K562 treated with DMSO at 1 percent for 12 hours (cell line): ENCODE results near the gene SNX21. TPM values are rescaled to one million over a fixed set of nuclear protein-coding genes. Genes with fewer than 3 reads are reported as not detected.

Experiments used
- total RNA-seq: library from RNA; unstranded; fragments of 300-600 nt; gene quantifications from 2 replicates; pipeline ENCODE4 v1.2.3, GENCODE V29; 2022; ENCODE audit not compliant: insufficient read depth

Gene SNX21, protein sequence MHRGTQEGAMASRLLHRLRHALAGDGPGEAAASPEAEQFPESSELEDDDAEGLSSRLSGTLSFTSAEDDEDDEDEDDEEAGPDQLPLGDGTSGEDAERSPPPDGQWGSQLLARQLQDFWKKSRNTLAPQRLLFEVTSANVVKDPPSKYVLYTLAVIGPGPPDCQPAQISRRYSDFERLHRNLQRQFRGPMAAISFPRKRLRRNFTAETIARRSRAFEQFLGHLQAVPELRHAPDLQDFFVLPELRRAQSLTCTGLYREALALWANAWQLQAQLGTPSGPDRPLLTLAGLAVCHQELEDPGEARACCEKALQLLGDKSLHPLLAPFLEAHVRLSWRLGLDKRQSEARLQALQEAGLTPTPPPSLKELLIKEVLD
- total RNA-seq: 1.9 and 3.5 TPM in 2 replicates

DNA sequence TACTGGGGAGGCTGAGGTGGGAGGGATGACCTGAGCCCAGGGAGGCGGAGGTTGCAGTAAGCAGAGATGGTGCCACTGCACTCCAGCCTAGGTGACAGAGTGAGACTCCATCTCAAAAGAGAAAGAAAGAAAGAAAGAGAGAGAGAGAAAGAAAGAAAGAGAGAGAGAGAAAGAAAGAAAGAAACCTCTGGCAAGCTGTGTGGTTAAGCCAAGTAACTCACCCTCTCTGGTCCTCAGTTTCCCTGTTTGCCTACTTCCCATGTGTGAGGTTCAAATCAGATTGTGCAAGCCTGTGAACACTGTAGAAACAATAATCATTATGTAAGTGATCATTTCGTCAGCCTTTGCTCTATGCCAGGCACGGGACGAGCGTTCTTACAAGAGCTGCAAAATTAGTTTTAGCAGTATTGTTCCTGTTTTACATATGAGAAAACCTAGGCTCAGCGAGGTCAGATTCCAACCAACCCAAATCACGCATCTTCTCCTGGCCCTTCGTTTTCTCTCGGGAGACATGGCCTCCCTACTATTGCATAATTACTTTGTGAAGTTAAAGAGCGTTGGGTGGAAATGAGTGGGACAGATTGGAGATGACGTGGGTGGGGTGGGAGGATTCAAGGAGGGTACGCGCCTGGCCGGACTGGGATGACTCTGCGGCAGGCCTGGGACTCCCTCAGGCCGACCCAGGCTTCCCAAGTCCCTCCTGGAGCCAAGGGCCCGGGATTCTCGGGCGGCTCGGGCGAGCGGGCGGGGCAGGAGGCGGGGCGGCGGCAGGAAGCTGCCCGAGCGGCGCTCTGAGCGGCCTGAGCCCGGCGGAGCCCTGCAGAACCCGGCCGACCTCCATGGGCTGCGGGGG is at the start of gene SNX21:
TSS of gene SNX21 (plus strand) at position 770 of the 853 bp plus-strand sequence. CDS start 121 bp downstream, outside the sequence.

DNA sequence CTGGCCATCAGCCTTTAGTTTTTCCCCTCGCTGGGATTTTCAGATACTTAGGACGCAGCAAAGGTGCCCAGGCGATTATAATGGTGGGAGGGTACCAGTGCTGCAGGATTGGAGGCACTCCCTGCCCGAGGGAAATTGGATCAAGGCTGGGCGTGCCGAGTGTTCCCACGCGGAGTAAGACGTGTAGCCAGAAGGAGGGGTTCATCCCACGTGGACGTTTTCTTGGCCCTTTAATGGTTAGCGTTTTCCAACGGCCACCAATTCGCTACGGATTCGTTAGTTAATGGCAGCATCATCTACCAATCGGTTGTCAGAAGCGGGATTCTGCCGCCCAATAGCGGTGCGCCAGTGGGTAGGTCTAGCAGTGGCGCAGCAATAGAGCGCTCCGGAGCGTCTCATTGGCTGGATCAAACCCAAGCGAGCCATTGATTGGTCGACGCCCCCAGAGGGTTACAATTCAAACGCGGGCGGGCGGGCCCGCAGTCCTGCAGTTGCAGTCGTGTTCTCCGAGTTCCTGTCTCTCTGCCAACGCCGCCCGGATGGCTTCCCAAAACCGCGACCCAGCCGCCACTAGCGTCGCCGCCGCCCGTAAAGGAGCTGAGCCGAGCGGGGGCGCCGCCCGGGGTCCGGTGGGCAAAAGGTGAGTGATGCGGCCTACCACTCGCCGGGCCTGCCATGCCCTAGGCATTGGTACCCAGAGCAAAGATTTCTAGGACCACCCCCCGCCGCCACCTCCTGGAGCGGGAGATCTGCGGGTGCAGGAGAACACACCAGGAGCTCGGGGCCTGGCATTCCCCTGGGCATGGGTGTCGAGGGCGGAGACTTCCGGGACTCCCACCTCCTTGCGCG is 21.2 kb upstream of the SNX21 start, which contains the start of gene UBE2C:
TSS of gene UBE2C (plus strand) at position 488 of the 849 bp plus-strand sequence. CDS start at position 540, 52 bp downstream.

DNA sequence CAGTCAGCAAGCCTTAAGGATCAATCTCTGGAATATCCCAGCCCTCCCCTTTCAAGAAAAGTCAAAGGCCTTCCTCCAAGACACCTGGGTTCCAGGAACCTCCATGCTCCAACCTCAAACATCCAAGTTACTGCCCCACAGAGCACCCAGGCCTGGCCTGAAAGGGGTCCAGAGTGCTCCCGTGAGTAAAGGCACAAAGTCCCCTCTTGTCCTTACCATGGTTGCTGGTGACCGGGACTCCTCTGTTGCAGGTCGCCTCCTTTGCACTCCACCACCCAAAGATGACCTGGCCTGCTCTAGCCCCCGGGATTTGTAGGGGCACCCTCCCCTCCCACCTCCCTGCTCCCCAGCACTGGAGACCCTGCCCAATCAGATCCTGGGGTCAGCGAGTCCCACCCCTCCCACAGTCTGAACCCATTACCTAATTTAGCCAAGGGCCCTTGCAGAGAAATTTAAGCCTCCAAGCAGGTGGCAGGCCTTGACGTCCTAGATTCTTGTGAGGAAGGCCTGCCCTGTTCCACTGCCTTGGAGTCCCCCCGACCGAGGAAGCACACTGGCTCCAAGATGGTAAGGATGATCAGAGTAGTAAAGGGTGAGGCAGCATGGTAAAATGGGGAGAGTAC is 6.5 kb upstream of the SNX21 start, which contains the start of gene TNNC2:
TSS of gene TNNC2 (minus strand) at position 283 of the 623 bp plus-strand sequence. CDS start at position 219, 64 bp downstream.

DNA sequence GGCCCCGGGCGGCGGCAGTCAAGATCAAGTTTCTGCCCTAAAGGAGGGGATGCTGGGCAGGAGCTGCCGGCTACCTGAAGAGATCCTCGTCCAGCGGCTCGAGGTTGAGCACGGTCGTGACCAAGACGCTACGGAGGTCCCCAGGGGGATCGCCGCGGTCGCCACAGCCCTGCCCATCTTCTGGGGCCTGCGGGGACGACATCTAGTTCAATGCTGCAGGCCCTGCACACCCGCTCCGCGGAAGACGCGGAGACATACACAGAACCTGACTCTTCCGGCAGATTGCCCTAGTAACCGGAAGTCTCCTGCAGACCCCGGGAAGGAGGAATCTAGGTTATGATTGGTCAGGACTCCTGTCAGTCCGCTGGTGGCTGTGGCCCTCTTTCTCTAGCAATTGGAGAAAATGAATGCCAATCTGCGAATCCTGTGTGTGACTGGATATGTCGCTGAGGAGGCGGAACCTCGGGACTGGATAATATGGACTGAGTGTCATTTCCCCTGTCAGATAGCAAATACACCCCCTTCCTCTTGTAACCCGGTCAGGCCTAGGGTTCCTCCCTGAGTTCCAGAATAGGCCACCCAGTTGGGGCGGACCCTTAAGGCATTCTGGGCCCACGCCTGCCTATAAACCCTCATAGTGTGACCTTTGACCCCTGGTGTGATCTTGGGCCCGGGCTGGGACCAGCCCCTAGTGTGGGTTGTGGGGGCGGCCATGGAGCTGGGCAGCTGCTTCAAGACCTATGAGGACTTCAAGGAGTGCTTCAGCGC is 23.7 kb downstream of the SNX21 start, which contains the start of the genes ACOT8 and ZSWIM3:
TSS of gene ACOT8 (minus strand) at position 279 of the 768 bp plus-strand sequence. CDS start at position 202, 77 bp downstream.
TSS of gene ZSWIM3 (plus strand) at position 501 of the 768 bp plus-strand sequence. CDS start at position 713, 212 bp downstream.

DNA sequence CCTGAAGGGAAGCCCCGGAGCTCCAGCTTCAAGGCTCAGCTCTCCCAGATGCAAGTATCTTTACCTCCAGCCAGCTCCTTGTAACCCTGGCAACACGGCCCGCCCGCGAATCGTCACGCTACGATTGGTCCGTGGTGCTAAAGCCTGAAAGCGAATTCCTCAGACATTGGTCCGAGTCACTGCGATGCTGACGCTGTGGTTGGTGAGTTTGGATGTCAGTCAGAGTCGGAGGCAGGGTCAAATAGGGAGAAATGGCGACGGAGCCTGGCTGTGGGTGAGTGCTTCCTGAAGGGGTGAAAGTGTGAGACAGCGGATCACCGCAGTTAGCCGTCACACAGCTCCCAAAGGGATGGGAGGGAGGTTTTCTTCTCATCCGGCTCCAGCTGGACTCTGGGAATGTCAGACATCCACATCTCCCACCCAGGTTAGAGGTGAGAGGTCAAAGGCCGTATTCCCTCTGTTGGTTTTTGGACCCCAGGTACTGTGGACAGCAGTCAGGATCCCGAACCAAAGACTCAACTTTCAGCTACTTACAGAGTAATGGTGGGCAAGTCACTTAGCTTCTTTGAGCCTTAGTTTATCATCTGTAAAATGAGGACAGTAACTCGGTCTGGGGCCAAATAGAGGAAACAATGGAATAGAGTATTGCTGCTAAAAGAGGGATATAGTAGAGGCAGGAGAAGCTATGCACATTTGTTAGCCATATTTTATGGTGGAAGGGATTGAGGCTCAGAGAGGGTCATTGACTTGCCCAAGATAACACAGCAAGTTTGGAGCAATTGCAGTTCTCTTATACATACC is 47.6 kb downstream of the SNX21 start, which contains the start of gene ZSWIM1:
TSS of gene ZSWIM1 (plus strand) at position 240 of the 801 bp plus-strand sequence. CDS start 1,366 bp downstream, outside the sequence.

DNA sequence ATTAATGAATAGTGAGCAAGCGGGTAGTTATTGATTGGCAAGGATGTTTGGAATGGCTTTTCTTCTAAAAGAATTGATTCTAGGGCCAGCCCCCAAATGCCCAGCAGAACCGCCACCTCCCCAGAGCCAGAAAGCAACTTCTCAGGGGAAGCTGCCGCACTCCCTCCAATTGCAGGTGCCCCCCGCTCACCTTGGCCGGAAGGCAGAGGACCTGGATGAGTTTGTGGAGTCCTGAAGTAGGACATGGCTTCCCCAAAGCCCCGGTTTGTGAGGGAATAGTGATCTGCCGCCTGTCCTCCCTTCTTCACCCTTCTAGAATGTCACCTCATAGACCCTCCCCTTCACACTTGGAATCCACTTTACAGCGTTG is 53.7 kb downstream of the SNX21 start, which contains the start of gene SPATA25:
TSS of gene SPATA25 (minus strand) at position 277 of the 370 bp plus-strand sequence. CDS start at position 245, 32 bp downstream.

DNA sequence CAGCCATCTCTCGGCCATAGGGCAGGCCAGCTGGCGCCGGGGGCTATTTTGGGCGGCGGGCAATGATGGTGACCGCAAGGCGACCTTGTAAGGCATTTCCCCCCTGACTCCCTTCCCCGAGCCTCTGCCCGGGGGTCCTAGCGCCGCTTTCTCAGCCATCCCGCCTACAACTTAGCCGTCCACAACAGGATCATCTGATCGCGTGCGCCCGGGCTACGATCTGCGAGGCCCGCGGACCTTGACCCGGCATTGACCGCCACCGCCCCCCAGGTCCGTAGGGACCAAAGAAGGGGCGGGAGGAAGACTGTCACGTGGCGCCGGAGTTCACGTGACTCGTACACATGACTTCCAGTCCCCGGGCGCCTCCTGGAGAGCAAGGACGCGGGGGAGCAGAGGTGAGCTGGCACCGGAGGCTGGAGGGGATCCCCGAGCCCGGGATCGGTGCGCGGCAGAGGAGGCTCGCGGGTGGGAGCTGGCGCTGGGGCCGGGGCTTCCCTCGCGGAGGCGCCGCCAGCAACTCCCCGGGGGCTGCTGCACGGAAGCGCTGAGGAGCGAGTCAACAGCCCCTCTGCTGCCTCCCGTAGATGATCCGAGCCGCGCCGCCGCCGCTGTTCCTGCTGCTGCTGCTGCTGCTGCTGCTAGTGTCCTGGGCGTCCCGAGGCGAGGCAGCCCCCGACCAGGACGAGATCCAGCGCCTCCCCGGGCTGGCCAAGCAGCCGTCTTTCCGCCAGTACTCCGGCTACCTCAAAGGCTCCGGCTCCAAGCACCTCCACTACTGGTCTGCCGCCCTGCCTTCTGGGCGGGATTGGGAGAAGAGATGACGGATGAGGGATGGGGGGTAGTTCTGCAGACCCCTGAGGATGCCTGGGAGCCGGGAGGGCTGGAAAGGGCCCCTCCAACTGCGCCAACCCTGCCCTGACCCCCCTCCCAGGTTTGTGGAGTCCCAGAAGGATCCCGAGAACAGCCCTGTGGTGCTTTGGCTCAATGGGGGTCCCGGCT is 57.7 kb downstream of the SNX21 start, which contains the start of the genes CTSA and NEURL2:
TSS of gene CTSA (plus strand) at position 351 of the 999 bp plus-strand sequence. CDS start at position 585, 234 bp downstream.
TSS of gene NEURL2 (minus strand) at position 224 of the 999 bp plus-strand sequence. CDS start at position 7, 217 bp downstream.

Other genes with a start within 250 kb of the SNX21 start
- not detected in 2 replicates for gene WFDC10A, start 204.1 kb upstream of the SNX21 start, total RNA-seq
- not detected in 2 replicates for gene WFDC9, start 202.5 kb upstream of the SNX21 start, total RNA-seq
- gene WFDC11, start 163.6 kb upstream of the SNX21 start, total RNA-seq: not detected in 2 replicates
- not detected in 2 replicates for gene WFDC13, start 131.8 kb upstream of the SNX21 start, total RNA-seq
- gene WFDC10B, start 128.8 kb upstream of the SNX21 start, total RNA-seq: not detected in 2 replicates
- gene SPINT4, start 111.5 kb upstream of the SNX21 start, total RNA-seq: not detected in 2 replicates
- gene WFDC3, start 41.9 kb upstream of the SNX21 start, total RNA-seq: not detected in 2 replicates
- gene DNTTIP1, start 41.8 kb upstream of the SNX21 start, total RNA-seq: 40.3 and 42.3 TPM in 2 replicates
- gene UBE2C, start 21.2 kb upstream of the SNX21 start, total RNA-seq: 1.5 TPM in 1 of 2 replicates, not detected in the other
- not detected in 2 replicates for gene TNNC2, start 6.5 kb upstream of the SNX21 start, total RNA-seq
- 68.3 and 90.4 TPM in 2 replicates for gene ACOT8, start 23.6 kb downstream of the SNX21 start, total RNA-seq
- gene ZSWIM3, start 23.8 kb downstream of the SNX21 start, total RNA-seq: 4.7 and 7.7 TPM in 2 replicates
- 6.8 and 16.3 TPM in 2 replicates for gene ZSWIM1, start 47.4 kb downstream of the SNX21 start, total RNA-seq
- 1.9 TPM in 1 of 2 replicates, not detected in the other for gene SPATA25, start 53.8 kb downstream of the SNX21 start, total RNA-seq
- 2.8 and 5.2 TPM in 2 replicates for gene NEURL2, start 57.4 kb downstream of the SNX21 start, total RNA-seq
- 53.1 and 90.7 TPM in 2 replicates for gene CTSA, start 57.5 kb downstream of the SNX21 start, total RNA-seq
- gene PLTP, start 78.4 kb downstream of the SNX21 start, total RNA-seq: 24.2 and 27.2 TPM in 2 replicates
- gene PCIF1, start 100.9 kb downstream of the SNX21 start, total RNA-seq: 29.2 and 30.5 TPM in 2 replicates
- 4.5 and 15.5 TPM in 2 replicates for gene ZNF335, start 138.4 kb downstream of the SNX21 start, total RNA-seq
- not detected in 2 replicates for gene MMP9, start 175.1 kb downstream of the SNX21 start, total RNA-seq
- gene SLC12A5, start 195.4 kb downstream of the SNX21 start, total RNA-seq: 21.0 TPM in 1 of 2 replicates, not detected in the other